NCI-H1417 (cell line): ENCODE results near the gene PPP2R5E.
"Not testable (repeated sequence)": the region's sequence is repeated elsewhere in the genome, so short reads cannot be mapped to it uniquely, and the experiment has no call there.

Experiments used
- DNase-seq, 3 experiments: peaks; one replicate each; lab custom pipeline; 2025; lab: John Stamatoyannopoulos, UW

Gene PPP2R5E

DNA sequence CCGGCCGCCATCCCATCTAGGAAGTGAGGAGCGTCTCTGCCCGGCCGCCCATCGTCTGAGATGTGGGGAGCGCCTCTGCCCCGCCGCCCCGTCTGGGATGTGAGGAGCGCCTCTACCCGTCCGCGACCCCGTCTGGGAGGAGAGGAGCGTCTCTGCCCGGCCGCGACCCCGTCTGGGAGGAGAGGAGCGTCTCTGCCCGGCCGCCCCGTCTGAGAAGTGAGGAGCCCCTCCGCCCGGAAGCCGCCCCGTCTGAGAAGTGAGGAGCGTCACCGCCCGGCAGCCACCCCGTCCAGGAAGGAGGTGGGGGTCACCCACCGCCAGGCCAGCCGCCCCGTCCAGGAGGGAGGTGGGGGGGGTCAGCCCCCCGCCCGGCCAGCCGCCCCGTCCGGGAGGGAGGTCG lies 20.7 kb downstream of the PPP2R5E start:
- DNase-seq, result not testable (repeated sequence)

DNA sequence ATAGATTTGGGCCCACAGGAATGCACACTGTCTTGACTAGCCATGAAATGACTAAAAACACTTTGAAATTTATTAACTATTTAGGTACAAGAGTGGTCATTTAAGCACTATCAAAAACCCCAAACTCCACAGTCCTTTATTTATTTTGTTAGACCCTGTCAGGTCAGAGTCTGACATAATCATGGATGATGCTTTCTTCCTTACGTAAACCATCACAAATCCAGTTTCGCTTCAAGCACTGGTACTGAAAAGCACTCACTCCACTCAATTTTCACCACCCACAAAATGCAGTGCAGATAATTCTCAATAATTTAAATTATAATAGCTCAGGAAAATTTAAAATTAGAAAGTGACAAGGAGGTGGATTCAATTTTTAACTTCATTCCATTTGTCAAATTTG lies 25.8 kb downstream of the PPP2R5E start:
- no peak for DNase-seq

DNA sequence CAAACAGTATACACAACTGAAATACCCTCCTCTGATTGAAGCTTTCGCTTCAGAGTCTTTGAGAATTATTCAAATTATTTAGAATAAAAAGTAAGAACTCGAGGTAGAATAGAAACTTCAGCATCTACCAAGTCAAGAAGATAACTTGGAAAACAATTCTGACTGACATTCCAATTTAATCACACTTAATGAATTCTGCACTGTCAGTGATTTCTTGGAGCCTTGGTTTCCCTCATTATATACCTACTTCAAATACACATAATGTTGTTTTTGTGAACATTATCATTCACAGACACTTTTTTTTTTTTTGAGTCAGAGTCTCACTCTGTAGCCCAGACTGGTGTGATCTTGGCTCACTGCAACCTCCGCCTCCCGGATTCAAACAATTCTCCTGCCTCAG lies 27.9 kb downstream of the PPP2R5E start:
- DNase-seq, result no peak

DNA sequence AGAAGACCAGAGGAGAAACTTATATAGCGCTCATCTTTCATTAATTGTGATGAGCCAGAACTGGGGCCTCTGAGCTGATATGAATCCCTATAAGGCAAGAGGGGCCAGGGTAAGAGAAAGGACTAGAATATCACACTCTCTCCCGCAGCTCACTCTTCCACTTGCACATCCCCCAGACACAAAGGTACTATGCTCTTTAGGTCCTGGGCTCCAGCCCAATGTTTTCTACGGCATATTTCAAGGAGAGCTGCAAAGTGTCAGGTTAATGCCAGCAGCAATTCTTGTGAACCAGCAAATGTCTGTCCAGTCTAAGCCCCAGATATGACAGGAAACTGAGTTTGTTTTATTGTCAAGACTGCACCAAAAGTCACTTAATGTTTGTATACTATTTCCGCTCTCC lies 29.4 kb downstream of the PPP2R5E start:
- no peak for DNase-seq

DNA sequence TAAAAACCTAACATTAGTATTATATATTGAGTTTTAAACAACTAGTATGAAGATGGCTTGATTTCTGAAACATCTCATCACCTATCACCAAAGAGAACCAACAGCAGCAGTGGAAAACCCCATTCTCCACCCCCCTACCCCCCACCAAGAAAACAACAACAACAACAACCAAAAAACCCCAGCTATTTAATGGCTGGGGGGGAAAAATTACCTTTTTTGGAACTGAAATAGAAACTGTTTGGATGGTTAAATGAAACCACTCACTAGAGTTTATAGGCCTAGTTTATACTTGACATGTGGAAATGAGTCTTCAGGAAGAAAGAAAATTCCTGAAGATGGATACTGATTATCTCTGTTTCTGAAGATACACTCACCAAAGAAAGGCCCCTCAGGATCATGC lies 30.3 kb downstream of the PPP2R5E start:
- DNase-seq, result no peak

DNA sequence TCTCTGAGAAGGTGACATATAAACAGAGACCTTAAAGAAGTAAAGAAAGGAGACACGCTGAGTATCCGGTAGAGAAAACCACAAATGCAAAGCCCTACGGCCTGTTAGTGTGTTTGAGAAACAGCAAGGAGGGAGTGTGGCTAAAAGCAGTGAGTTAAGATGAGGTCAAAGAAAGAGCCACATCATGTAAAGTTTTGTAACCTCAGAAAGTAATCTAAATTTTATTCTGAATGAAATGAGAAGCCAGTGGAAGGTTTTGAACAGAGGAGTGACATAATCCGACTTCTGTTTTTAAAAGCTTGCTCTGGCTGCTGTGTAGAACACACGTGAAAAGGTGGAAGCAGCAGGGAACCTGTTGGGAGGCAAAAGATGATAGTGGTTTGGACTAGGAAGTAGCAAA lies 32.6 kb downstream of the PPP2R5E start:
- DNase-seq, result no peak

DNA sequence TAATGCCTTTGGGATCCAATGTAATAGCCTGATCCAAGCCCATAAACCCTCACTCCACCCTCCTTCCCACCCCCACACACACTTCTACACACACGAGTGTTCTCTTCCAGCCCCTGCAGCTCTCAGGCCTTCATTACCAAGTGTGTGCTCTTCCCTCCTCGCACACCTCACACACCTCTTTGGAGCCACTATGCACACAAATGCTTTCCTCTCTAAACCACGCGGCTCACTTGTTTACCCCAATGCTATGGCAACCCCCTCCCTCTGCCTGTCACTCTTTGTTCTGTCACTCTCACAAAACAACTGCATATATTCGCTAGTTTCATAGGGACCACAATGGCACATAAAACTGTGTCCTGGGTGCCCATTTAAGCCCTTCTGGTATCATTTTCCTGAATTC lies 35.1 kb downstream of the PPP2R5E start:
- peak; percentile 31 to 55 (median 44) for DNase-seq

DNA sequence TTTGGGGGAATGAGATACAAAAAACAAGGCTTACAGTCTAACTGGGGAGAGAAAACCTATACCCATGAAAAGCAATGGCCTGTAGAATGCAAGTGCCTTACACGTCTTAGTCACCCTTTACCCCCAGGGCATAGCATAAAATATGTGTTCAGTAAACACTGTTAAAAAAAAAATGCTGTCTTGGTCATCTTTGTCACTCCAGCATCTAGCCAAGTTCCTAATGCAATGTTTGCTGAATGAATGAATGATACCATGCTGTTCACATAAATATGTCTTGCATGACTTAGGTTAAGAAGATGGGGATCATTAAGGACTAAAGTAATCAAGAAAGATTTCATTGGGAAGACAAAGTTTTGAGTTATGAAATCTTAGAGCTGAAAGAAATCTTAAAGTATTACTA lies 38.5 kb downstream of the PPP2R5E start:
- no peak for DNase-seq

DNA sequence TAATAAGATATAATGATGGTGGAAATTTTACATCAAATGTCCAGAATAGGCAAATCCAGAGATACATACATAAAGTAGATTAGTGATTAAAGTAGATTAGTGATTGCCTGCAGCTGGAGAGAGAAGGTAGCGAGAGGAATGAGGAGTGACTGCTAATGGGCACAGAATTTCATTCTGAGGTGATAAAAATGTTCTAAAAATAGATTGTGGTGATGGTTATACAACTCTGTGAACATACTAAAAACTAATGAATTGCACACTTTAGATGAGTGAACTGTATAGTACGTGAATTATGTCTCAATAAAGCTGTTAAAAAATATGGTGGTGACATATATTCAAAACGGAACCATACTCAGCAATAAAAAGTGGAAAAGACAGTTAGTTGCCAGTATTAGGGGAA lies 41.7 kb downstream of the PPP2R5E start:
- no peak for DNase-seq

DNA sequence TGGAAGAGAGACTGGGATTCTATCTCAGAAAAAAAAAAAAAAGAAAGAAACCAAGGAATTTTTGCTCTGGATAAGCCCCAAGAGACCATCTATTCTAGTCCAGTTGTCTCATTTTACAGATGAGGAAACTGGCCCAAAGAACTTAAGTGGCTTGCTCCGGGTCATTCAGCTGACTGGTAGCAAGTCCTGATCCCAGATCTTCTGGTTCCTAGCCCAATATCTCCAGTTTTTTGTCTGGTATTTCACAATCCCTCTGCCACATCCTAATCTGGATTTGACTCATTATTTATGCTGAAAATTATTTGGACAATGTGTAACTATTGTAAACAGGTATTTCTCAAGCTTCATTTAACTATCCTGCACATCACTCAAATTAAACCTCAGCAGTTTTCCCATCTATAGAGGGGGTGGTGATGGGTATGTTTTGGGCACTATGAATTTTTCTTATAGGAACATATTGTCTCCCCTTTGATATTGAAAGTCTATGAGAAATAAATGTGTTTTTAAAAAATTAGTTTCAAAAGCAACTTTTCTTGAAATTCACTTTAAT lies 43.4 kb downstream of the PPP2R5E start:
- DNase-seq, result no peak

DNA sequence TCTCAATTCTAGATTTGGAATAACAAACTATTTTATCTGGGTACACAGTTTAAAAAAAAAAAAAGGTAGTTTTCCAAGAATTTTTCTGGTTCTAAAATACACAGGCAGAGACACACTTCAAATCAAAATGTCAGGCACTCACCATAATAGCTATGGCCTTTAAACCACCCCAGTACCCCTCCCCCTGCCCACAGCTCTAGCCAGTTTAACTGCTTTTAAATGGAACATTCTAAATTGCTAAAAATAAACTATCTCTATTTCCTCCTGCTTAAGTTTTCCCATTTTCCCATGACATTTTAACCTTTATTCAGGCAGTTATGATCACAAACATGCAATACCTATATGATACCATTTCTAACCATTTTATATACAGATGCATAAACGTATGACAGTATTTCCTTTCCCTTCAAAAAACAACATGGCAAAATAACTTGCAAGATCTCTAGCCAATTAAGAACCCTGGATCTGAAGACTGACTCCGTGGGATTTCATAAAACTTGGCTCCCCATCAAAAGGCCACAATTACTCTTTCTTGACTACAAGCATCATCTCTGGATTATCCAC lies 46.3 kb downstream of the PPP2R5E start:
- no peak for DNase-seq

DNA sequence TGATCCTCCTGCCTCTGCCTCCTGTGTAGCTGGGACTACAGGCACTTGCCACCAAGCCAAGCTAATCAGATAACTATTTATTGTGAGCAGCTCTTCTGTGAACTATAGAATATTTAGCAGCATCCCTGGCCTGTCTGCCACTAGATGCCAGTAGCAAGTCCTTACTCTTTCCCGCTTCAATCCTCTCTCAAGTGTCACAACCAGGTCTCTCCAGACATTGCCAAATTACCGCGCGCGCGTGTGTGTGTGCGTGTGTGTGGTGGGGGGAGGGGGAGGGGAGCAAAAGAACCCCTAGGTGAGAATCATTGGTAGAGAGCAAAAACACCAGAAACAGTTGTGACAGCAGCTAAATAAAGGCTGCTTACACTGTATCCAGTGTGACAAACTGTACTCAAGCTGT lies 49.9 kb downstream of the PPP2R5E start:
- peak; percentile 1 to 27 (median 5) for DNase-seq

DNA sequence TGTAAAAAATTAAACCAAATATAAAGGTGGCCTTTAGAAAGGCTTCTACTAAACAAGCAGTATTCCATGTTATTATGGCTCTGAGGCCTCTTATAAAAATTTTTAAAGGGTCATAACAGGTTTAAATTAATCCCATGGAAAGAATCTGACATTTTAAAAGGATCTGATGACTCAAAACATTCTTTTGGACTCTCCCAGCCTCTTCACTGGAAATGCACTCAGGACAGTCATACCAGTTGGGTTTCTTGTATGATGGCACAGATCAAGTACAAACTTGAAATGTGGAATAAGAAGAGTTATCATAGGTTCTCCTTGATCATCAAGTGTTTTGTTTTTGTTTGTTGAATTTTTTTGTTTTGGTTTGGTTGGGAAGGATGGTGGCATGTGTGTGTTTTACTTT lies 50.8 kb downstream of the PPP2R5E start:
- no peak for DNase-seq

DNA sequence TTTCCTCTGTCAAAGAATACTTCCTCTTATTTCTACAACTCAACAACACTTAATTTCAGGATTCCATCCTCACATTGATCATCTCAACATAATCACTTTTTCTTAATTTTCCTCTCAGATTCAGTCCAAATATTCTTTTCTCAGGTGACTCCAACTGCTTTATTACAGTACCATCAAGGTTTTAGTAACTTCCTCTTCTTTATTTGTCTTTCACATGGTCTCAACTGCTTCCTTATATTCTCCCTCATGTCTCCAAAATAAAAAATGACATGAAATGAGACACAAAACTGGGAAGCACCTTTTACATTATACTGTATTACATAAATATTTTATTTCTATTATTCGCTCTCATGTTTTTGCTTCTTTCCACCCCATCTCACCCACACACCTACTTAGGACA lies 55.5 kb downstream of the PPP2R5E start:
- DNase-seq, result no peak

DNA sequence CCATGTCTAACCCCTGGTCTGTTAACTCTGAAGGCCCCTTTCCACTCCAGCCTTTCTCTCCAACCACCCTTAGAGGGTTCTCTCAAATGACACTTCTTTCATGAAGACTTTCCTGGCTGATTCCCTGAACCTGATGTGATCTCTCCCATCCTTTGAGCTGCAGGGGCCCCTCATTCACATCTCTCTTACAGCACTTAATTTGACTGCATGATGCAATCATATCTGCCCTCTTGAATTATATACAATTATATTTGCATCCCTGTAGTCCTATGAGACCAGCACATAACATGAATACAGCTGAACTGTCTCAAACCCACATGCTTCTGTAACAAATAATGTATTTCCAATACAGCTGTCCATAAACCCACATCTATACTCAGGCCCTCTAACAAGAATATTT lies 56.4 kb downstream of the PPP2R5E start:
- peak in 1 of 3 experiments; percentile 3 for DNase-seq

DNA sequence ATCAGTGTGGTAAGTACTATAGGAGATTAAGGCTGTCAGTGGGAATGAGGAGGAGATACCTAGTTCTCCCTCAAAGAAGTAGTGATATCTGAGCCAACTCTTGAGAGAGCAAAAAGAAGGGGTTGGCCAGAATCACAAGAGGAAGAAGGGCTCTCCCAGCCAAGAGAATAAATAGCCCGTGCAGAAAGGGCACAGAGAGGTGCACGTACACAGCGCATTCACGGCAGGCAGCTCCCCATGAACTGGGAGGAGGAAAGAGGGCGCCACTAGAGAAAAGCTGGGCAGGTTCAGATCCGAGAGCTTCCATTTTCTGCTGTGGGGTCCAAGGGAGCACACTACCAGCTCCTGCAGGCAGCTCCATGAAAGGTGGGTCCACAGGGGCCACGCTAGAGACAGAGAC lies 59.9 kb downstream of the PPP2R5E start:
- DNase-seq, result peak in 1 of 3 experiments; percentile 50

DNA sequence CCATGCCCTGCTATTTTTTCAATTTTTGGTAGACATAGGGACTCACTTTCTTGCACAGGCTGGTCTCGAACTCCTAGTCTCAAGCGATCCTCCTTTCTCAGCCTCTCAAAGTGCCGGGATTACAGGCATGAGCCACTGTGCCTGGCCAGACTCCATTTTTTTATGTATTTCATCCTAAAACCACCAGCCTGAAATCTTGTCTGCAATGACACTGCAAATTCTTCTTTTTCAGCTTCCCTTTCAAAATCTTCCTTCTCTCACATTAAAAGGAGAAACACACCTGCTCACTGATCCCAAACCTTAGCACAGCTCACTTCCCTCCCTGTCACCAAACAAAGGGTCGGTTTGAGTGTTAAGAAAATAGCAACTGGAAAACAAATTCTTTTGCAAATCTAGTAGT lies 62.6 kb downstream of the PPP2R5E start:
- no peak for DNase-seq

DNA sequence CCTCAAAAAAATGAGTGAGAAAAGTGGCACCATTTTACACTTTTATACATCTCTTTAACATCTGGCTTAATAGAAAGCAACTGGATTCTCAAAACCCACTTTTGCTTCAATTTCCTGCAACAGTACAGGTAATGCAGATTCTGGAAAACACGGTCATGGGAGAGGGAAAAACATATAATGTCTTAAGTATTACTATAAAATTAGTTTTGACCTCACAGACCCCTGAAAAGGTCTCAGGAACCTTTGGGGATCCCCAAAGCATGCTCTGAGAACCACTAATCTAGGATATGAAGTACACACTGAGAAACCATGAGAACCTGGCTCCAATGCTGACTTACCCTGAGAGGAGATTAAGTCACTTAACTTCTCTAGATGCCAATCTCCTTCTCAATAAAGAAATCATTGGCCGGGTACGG lies 64.7 kb downstream of the PPP2R5E start:
- DNase-seq, result no peak

DNA sequence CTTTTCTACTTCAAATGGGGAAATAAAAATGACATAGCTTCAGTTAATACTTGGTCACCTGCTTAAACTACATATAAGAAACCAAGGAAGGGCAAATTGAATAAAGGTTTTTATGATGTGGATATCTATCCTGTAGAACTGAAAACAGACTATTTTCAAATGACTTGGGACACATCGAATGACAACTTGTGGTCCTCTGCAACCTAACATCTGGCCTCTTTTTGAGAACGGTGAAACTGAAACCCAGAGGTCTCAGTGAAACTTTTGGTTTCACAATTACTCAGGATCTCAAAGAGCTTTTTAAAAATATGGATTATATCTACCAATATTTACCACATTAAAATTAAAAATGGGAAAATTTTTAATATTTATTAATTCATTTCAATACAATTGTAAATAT lies 65.2 kb downstream of the PPP2R5E start:
- no peak for DNase-seq

DNA sequence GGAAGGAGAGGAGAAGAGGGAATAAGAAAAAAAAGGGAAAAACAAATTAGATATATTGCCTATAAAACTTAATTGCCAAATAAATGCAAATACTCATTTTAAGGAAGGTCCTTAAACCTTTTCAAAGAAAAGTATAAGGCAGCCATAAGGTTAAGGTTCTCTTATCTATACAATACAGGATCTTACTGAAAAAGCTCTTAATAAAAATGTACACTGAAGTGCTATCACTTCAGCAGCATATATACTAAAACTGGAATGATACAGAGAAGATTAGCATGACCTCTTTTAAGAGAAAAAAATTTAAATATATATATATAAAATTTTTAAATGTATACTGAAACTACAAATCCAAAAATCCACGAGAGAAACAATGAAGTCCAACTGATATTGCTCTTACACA lies 65.6 kb downstream of the PPP2R5E start:
- no peak for DNase-seq

DNA sequence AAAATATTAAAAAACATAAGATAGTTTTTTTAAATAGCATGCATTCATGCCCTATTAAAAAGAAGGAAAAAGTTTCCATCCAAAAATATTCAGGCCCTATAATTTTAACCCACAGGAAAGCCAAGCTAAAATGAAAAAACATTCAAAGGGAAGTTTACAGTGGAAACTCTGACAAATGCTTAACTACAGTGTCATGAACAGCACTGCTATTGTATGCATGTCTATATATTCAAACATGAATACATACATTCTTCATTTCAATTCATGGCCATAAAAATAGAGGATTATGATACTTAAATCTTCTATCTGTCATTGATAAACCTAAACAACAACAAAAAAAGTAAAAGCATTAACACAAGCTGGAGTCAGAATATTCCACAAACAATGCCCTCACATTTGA lies 67.4 kb downstream of the PPP2R5E start:
- DNase-seq, result no peak

DNA sequence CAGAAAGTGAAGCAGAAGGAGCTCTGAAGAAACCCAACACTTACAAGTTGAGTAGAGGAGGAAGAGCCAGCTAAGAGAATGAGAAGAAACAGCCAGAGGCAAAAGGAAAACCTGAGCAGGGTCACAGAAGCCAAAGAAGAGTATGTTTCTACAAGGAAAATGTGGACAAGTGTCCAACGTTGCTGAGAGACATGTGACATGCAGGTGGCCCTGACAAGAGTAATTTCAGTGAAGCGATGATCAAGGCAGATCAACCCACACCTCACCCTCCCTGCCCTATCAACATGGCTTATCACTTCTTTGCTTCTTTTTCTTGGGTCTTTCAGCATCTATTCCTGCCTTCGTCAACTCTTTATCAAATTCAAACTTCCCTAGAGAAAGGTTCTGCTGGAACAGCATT lies 68.3 kb downstream of the PPP2R5E start:
- no peak for DNase-seq

DNA sequence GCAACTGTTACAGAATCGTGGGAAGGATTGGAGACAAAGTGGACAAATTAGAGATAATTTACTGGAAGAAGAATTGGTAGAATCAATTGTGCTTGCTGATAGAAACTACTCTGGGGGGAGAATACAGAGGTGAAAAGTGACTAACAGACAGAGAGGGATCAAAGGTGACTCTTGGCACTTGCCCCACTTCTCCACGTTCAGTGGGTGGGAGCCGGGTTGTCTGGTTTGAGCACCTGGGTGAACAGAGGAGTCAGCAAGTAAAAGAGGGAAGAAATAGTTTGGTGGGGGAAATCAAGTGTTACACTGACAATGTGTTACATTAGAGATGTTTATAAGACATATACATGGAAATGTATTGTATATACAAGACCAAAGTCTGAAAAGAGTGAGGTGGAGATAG lies 69.1 kb downstream of the PPP2R5E start:
- DNase-seq, result no peak

DNA sequence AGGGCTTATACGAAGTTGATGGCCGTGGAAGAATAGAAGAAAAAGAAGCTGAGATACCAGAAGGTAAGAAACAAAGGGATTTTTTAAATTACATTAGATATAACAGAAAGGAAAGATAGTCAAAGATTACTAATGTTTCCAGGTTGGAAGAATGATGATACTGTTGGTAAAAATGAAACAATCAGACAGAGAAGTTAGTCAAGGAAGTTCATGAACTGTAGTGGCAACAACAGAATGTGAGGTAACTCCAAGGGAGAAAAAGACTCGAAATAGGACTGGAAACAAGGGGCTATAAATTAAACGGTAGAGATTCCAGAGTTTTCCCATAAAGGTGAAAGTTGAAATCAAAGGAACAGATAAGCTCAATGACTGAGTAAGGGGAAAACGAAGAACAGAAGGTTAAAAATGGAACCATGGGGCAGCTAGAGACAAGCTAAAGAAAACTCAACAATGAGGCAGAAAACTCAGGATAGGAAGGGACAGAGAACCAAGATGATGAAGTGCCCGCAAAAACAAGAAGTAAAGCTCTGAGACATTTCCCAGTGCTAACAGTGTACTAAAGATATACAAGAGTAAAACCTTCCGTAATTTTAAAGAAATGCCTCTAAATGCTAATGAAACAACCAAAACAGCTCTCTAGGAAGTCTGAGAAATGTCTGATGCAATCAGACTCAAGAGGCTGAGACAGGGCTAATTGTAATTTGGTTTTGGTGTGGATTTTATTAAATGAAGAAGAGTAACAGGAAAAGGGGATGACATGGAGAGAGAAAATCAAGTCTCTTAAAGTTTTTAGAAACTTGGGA lies 70.0 kb downstream of the PPP2R5E start:
- no peak for DNase-seq
